ENCODE results near the gene TBL1X.

DNA sequence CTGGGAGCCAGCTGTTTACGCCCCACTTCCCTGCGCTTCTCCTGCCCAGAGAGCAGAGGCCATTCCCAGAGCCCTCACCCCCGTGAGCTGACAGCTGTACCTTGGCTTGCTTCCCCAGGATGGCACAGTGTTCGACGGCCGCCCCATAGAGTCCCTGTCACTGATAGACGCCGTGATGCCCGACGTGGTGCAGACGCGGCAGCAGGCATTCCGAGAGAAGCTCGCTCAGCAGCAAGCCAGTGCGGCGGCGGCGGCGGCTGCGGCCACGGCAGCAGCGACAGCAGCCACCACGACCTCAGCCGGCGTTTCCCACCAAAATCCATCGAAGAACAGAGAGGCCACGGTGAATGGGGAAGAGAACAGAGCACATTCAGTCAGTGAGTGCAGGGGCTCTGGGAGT is 223.0 kb downstream of the TBL1X start:
- TF ChIP-seq, protein P1, sequence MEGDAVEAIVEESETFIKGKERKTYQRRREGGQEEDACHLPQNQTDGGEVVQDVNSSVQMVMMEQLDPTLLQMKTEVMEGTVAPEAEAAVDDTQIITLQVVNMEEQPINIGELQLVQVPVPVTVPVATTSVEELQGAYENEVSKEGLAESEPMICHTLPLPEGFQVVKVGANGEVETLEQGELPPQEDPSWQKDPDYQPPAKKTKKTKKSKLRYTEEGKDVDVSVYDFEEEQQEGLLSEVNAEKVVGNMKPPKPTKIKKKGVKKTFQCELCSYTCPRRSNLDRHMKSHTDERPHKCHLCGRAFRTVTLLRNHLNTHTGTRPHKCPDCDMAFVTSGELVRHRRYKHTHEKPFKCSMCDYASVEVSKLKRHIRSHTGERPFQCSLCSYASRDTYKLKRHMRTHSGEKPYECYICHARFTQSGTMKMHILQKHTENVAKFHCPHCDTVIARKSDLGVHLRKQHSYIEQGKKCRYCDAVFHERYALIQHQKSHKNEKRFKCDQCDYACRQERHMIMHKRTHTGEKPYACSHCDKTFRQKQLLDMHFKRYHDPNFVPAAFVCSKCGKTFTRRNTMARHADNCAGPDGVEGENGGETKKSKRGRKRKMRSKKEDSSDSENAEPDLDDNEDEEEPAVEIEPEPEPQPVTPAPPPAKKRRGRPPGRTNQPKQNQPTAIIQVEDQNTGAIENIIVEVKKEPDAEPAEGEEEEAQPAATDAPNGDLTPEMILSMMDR (IDR thresholded peaks at IDR 0.05): no peak
- TF ChIP-seq POLR2AphosphoS5 (IDR thresholded peaks at IDR 0.05) (no peak), POLR2A (IDR thresholded peaks at IDR 0.05) (no peak)

Data from breast epithelium (tissue), 3 donors.